Keratinocyte (primary cell): Measurements from ENCODE around the gene ARVCF. TPM values are rescaled to one million over a fixed set of nuclear protein-coding genes. Genes with fewer than 3 reads are reported as not detected.
A peak's percentile ranks its signal among the peaks of the same experiment; 100 is the strongest.

Experiments
- DNase-seq: peaks from one replicate; pipeline ENCODE4 v3.0.0-alpha.2; 2011; ENCODE audit warnings: low read depth, missing footprints, low spot score
- FAIRE-seq: peaks from 2 replicates; lab custom pipeline; 2011; peaks lifted over from hg19 to GRCh38; lab: Jason Lieb, UNC
- H2AFZ ChIP-seq: 2 replicates; pipeline ENCODE4 v1.6.0; 2012; ENCODE audit warnings: low read length, control low read depth, inconsistent platforms; ENCODE audit not compliant: control insufficient read depth
- H3K27ac ChIP-seq: 2 replicates; pipeline ENCODE4 v1.5.1; 2011; ENCODE audit warnings: low read length; ENCODE audit not compliant: control insufficient read depth, insufficient read depth
- H3K27me3 ChIP-seq: 3 replicates; pipeline ENCODE4 v1.6.0; 2011; ENCODE audit warnings: low read length; ENCODE audit not compliant: control insufficient read depth, insufficient read depth; ENCODE audit errors: extremely low read depth
- H3K36me3 ChIP-seq, 2 experiments: 2 replicates in 1 of 2; 3 replicates in 1 of 2; pipeline ENCODE4 v1.5.1; 2011; ENCODE audit warnings: low read length in 2 of 2, mild to moderate bottlenecking in 1 of 2; ENCODE audit not compliant: control insufficient read depth in 2 of 2, insufficient read depth in 2 of 2; ENCODE audit errors: extremely low read depth in 1 of 2
- H3K4me1 ChIP-seq: 3 replicates; pipeline ENCODE4 v1.5.1; 2011; ENCODE audit warnings: low read length; ENCODE audit not compliant: control insufficient read depth, insufficient read depth; ENCODE audit errors: extremely low read depth
- H3K4me2 ChIP-seq: 3 replicates; pipeline ENCODE4 v1.6.0; 2011; ENCODE audit warnings: low read depth, low read length; ENCODE audit not compliant: control insufficient read depth, insufficient read depth; ENCODE audit errors: extremely low read depth
- H3K4me3 ChIP-seq, 3 experiments: fragments of 200-600 bp in 1 of 3; sonication (generic) in 1 of 3; 2 replicates in 2 of 3; 3 replicates in 1 of 3; pipeline ENCODE4 v1.5.1; 2011 to 2016; ENCODE audit warnings: low read length in 3 of 3, mild to moderate bottlenecking in 3 of 3, control low read depth in 2 of 3, inconsistent platforms in 1 of 3, low read depth in 1 of 3, mixed read lengths in 1 of 3, mixed run types in 1 of 3, moderate library complexity in 1 of 3; ENCODE audit not compliant: control insufficient read depth in 2 of 3, insufficient read depth in 2 of 3; ENCODE audit errors: extremely low read depth in 1 of 3
- H3K79me2 ChIP-seq: 2 replicates; pipeline ENCODE4 v1.6.0; 2012; ENCODE audit warnings: low read length; ENCODE audit not compliant: control insufficient read depth, insufficient read depth
- H3K9ac ChIP-seq: 3 replicates; pipeline ENCODE4 v1.6.0; 2011; ENCODE audit warnings: low read length; ENCODE audit not compliant: control insufficient read depth, insufficient read depth; ENCODE audit errors: extremely low read depth
- H3K9me1 ChIP-seq: 3 replicates; pipeline ENCODE4 v1.6.0; 2011; ENCODE audit warnings: low read length; ENCODE audit not compliant: control insufficient read depth, insufficient read depth; ENCODE audit errors: extremely low read depth
- H3K9me3 ChIP-seq: 2 replicates; pipeline ENCODE4 v1.5.1; 2012; ENCODE audit warnings: low read depth, low read length; ENCODE audit not compliant: control insufficient read depth
- H4K20me1 ChIP-seq: 3 replicates; pipeline ENCODE4 v1.6.0; 2011; ENCODE audit warnings: low read length; ENCODE audit not compliant: control insufficient read depth, insufficient read depth; ENCODE audit errors: extremely low read depth
- EZH2 ChIP-seq: IDR thresholded peaks from one replicate; pipeline ENCODE4 v1.6.1; 2012; ENCODE audit warnings: inconsistent platforms, mild to moderate bottlenecking, low read length, moderate library complexity
- dilution Hi-C: fragments of 300-500 bp; cut with MboI; formaldehyde crosslinking; loops from one replicate; pipeline ENCODE4 v1.7.0; 2020; ENCODE audit warnings: low sequenced_read_pairs; ENCODE audit not compliant: extremely low pct_ligation_motif_present
- polyA plus RNA-seq, 5 experiments: library from polyadenylated mRNA; depleted of rRNA in 3 of 5; stranded (reverse) in 3 of 5; stranded (forward) in 1 of 5; unstranded in 1 of 5; fragments of >200 nt; gene quantifications; 1 replicate in 1 of 5; 2 replicates in 3 of 5; 3 replicates in 1 of 5; pipeline versions ENCODE4 v1.2.1 to v1.2.3, GENCODE V29; 2011 to 2012; ENCODE audit warnings: missing spikeins in 2 of 5, low read depth in 1 of 5, low replicate concordance in 1 of 5
- TF ChIP-seq, protein P1 (sequence below), 3 experiments: IDR thresholded peaks in 1 of 3; conservative IDR thresholded peaks in 1 of 3; optimal IDR thresholded peaks in 1 of 3; 2 replicates in 2 of 3; 3 replicates in 1 of 3; pipeline versions ENCODE3 to v1.5.1; 2011; ENCODE audit warnings: low read length in 3 of 3, mild to moderate bottlenecking in 3 of 3, moderate library complexity in 2 of 3, control low read depth in 1 of 3, inconsistent platforms in 1 of 3; ENCODE audit not compliant: insufficient read depth in 2 of 3; ENCODE audit errors: extremely low read depth in 1 of 3

Gene ARVCF
- polyA plus RNA-seq, 1 donor (not counting 4 experiments of a cell fraction or from before 2014, with no cell fraction given), result 5.7 TPM

- H3K9ac ChIP-seq, result no peak overlapping the region
- no peak overlapping the region for H3K27ac ChIP-seq
- H3K4me2 ChIP-seq, result no peak overlapping the region
- no peaks in the 10 kb centered on the region for H3K27me3 ChIP-seq
- H3K4me3 ChIP-seq, result no peak overlapping the region
- no peak for FAIRE-seq
- H3K9me1 ChIP-seq, result peaks cover 5% of the 10 kb centered on the region
- no peaks in the 10 kb centered on the region for H3K9me3 ChIP-seq
- no peak for DNase-seq
- H3K79me2 ChIP-seq, result no peaks in the 10 kb centered on the region
- peaks cover 0 to 12% of the 10 kb centered on the region in 2 experiments for H3K36me3 ChIP-seq
- no peaks in the 10 kb centered on the region for H4K20me1 ChIP-seq
- H3K4me1 ChIP-seq, result peaks cover 32% of the 10 kb centered on the region
- H2AFZ ChIP-seq, result no peak overlapping the region
- TF ChIP-seq EZH2, result no peak
- TF ChIP-seq, protein P1, sequence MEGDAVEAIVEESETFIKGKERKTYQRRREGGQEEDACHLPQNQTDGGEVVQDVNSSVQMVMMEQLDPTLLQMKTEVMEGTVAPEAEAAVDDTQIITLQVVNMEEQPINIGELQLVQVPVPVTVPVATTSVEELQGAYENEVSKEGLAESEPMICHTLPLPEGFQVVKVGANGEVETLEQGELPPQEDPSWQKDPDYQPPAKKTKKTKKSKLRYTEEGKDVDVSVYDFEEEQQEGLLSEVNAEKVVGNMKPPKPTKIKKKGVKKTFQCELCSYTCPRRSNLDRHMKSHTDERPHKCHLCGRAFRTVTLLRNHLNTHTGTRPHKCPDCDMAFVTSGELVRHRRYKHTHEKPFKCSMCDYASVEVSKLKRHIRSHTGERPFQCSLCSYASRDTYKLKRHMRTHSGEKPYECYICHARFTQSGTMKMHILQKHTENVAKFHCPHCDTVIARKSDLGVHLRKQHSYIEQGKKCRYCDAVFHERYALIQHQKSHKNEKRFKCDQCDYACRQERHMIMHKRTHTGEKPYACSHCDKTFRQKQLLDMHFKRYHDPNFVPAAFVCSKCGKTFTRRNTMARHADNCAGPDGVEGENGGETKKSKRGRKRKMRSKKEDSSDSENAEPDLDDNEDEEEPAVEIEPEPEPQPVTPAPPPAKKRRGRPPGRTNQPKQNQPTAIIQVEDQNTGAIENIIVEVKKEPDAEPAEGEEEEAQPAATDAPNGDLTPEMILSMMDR (optimal IDR thresholded peaks at IDR 0.05 in 1 of 3, IDR thresholded peaks at IDR 0.05 in 1 of 3, conservative IDR thresholded peaks at IDR 0.05 in 1 of 3; ENCODE audit: extremely low read depth in 1 of 3, insufficient read depth in 2 of 3, low read length in 3 of 3), result peak in 2 of 3 experiments; percentile 9
- dilution Hi-C loops, result no loop called here
These were observed 44.3 kb upstream of the ARVCF start for GRCh38 chr22:20060700-20061480.

GRCh38 chr22:20058989-20059770, 42.6 kb upstream of the ARVCF start:
- Histone ChIP-seq H3K9ac (no peak overlapping the region), H3K4me2 (no peak overlapping the region), H2AFZ (no peak overlapping the region), H3K36me3 (peaks cover under 1 to 14% of the 10 kb centered on the region in 2 experiments), H3K9me1 (peaks cover 2% of the 10 kb centered on the region), H3K9me3 (no peaks in the 10 kb centered on the region), H4K20me1 (no peaks in the 10 kb centered on the region), H3K27me3 (no peaks in the 10 kb centered on the region), H3K4me1 (peaks cover 30% of the 10 kb centered on the region), H3K27ac (no peak overlapping the region), H3K79me2 (no peaks in the 10 kb centered on the region), H3K4me3 (no peak overlapping the region)
- DNase-seq (no peak), FAIRE-seq (no peak)
- dilution Hi-C loops, result no loop called here
- TF ChIP-seq, protein P1 (optimal IDR thresholded peaks at IDR 0.05 in 1 of 3, IDR thresholded peaks at IDR 0.05 in 1 of 3, conservative IDR thresholded peaks at IDR 0.05 in 1 of 3; ENCODE audit: extremely low read depth in 1 of 3, insufficient read depth in 2 of 3, low read length in 3 of 3), result no peak
- no peak for TF ChIP-seq EZH2
